ENCODE data around the gene DNASE2B. TPM values are rescaled to one million over a fixed set of nuclear protein-coding genes. Genes with fewer than 3 reads are reported as not detected.
A peak's percentile ranks its signal among the peaks of the same experiment; 100 is the strongest.

The DNASE2B gene
- total RNA-seq, 1 experiment from 2014 or later = not detected

DNA sequence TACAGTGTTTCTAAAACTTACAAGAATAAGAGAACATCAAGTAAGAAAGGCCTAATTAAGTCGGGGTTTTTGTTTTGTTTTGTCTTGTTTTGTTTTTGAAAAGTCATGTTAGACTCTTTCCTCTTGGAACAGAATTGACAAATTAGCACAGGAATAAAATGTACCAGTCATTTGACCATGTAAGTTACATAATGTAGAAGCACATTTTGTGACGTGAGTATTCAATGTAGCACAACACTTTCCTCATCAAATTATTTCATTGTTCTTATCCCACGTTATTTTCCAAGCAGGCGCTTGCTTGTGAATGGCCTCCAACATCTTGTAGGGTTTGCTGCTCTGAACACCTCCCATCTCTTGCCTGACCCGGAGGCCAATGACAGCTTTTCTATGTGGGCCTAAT is 34.7 kb upstream of the DNASE2B start:
- Mint-ChIP-seq H3K27ac (ENCODE audit: low read depth, unreplicated experiment) (no peak overlapping the region), H3K36me3 (ENCODE audit: insufficient read depth, unreplicated experiment) (no peaks in the 10 kb centered on the region), H3K4me1 (ENCODE audit: insufficient read depth, unreplicated experiment) (peaks cover 16% of the 10 kb centered on the region), H3K4me3 (ENCODE audit: unreplicated experiment) (no peak overlapping the region), H3K27me3 (ENCODE audit: insufficient read depth, unreplicated experiment) (no peaks in the 10 kb centered on the region), H3K9me3 (ENCODE audit: unreplicated experiment) (no peaks in the 10 kb centered on the region)
- CTCF ChIA-PET = interaction anchor here (0.8 kb wide), 1 partner anchor 30 kb away, joined by 3 read pairs; no protein-coding TSS in a partner anchor
- DNase-seq (ENCODE audit: unreplicated experiment) = no peak
- intact Hi-C loops (cut with micrococcal nuclease) = no loop called here
- POLR2A ChIA-PET = no interaction called here
- TF ChIP-seq, protein P1, sequence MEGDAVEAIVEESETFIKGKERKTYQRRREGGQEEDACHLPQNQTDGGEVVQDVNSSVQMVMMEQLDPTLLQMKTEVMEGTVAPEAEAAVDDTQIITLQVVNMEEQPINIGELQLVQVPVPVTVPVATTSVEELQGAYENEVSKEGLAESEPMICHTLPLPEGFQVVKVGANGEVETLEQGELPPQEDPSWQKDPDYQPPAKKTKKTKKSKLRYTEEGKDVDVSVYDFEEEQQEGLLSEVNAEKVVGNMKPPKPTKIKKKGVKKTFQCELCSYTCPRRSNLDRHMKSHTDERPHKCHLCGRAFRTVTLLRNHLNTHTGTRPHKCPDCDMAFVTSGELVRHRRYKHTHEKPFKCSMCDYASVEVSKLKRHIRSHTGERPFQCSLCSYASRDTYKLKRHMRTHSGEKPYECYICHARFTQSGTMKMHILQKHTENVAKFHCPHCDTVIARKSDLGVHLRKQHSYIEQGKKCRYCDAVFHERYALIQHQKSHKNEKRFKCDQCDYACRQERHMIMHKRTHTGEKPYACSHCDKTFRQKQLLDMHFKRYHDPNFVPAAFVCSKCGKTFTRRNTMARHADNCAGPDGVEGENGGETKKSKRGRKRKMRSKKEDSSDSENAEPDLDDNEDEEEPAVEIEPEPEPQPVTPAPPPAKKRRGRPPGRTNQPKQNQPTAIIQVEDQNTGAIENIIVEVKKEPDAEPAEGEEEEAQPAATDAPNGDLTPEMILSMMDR (IDR thresholded peaks at IDR 0.05; ENCODE audit: unreplicated experiment) = no peak
- no TSS peak for BruUV-seq (replicated peaks)

DNA sequence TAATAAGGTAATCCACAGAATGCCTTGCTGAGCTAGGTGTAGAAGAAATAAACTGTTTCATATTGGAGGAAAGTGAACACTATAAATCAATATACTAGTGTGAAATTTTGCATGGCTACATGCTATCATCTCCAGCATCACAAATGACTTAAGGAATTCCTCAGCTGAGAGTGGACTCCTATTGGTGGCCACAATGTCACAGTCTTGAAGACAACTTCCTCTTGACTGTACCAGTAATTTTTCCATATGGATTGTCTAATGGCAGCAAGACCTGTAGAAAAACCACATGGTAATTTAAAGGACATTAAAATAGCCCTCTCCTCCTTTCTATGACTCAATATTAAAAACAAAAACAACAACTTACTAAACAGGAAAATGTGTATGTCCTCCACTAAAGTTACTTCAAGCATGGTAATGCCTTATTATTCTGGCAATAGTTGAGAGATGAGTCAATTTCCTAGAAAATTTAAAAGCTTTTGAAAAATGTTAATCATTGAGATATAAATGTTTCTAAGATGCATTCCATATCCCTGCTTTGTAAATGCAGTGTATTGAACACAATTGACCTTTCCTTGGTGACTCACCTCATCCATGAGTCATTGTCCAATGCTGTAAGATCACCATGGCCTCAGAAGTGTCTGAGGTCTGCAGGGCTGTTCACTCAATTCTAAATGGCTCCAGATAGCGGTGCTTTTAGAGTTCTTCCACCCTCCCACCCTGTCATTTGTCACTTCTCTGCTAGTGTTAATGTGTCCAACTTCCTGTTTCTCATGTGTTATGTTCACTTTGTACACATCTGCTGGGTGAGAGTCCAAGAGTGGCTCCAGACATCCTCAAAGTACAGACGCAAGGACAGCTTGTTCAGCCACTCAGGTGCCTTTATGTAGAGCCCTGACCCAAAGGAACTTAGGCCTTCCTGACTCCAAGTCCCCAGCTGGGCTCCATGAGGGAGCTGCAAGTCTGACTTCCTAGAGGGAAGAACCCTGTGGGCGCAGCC is 32.8 kb upstream of the DNASE2B start:
- ChIA-PET CTCF (interaction anchor here (0.6 kb wide), 1 partner anchor 77 kb away, joined by 3 read pairs; no protein-coding TSS in a partner anchor), POLR2A (interaction anchor here (1.0 to 1.2 kb wide), 2 partner anchors 36 to 221 kb away, joined by 3 read pairs; partner anchors contain the start of gene PRKACB)
- TF ChIP-seq, protein P1 (IDR thresholded peaks at IDR 0.05; ENCODE audit: unreplicated experiment) = no peak
- no TSS peak for BruUV-seq (replicated peaks)
- intact Hi-C loops (cut with micrococcal nuclease) = no loop called here
- H3K4me3 Mint-ChIP-seq (ENCODE audit: unreplicated experiment) = no peak overlapping the region
- no peaks in the 10 kb centered on the region for H3K27me3 Mint-ChIP-seq (ENCODE audit: insufficient read depth, unreplicated experiment)
- no peaks in the 10 kb centered on the region for H3K9me3 Mint-ChIP-seq (ENCODE audit: unreplicated experiment)
- no peaks in the 10 kb centered on the region for H3K36me3 Mint-ChIP-seq (ENCODE audit: insufficient read depth, unreplicated experiment)
- peaks cover 16% of the 10 kb centered on the region for H3K4me1 Mint-ChIP-seq (ENCODE audit: insufficient read depth, unreplicated experiment)
- no peak overlapping the region for H3K27ac Mint-ChIP-seq (ENCODE audit: low read depth, unreplicated experiment)
- peak; percentile 90 for DNase-seq (ENCODE audit: unreplicated experiment)

DNA sequence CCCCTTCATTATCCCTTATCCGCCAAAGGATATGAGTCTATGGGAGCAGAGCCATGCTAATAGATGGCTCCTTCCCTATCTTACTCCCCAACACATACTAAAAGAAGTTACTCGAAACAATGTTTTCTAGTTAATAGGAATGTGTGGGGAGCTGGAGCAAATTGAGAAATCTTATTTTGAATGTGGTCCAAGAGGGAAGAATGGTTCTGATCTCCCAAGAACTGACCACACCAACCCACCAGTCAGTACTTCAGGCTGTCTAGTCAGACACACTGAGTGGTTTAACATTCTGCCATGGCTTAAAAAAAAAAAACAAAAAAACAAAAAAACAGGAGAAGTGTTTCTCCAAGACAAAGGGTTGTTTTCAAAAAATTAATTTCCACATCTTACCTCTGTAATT is 31.5 kb upstream of the DNASE2B start:
- ChIA-PET CTCF (interaction anchor here (0.6 to 0.8 kb wide), 2 partner anchors 107 to 223 kb away, joined by 3 to 4 read pairs; partner anchors contain the start of gene PRKACB), POLR2A (no interaction called here)
- intact Hi-C loops (cut with micrococcal nuclease) = no loop called here
- no peaks in the 10 kb centered on the region for H3K27me3 Mint-ChIP-seq (ENCODE audit: insufficient read depth, unreplicated experiment)
- TF ChIP-seq, protein P1 (IDR thresholded peaks at IDR 0.05; ENCODE audit: unreplicated experiment) = no peak
- no TSS peak for BruUV-seq (replicated peaks)
- H3K9me3 Mint-ChIP-seq (ENCODE audit: unreplicated experiment) = no peaks in the 10 kb centered on the region
- no peak overlapping the region for H3K4me3 Mint-ChIP-seq (ENCODE audit: unreplicated experiment)
- no peak for DNase-seq (ENCODE audit: unreplicated experiment)
- H3K27ac Mint-ChIP-seq (ENCODE audit: low read depth, unreplicated experiment) = no peak overlapping the region
- peaks cover 14% of the 10 kb centered on the region for H3K4me1 Mint-ChIP-seq (ENCODE audit: insufficient read depth, unreplicated experiment)
- H3K36me3 Mint-ChIP-seq (ENCODE audit: insufficient read depth, unreplicated experiment) = no peaks in the 10 kb centered on the region

DNA sequence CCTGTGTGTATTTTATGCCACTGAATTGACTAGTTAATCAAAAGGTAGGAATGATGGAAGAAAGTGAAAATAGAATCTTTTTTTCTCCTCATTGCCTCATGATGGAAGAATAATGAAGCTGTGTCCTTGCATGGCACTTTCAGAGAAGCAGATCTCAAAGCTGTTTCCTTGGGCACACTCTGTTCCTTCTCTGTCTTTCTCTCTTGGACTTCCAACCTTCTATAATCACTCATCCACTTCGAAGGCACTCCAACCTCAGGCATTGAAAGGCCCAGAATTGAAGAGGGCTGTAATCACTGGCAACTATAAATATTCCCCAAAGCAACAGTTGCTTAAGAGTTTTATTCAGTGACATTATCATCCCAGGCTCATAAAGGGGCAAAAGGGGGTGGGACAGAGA is 31.1 kb upstream of the DNASE2B start:
- H3K9me3 Mint-ChIP-seq (ENCODE audit: unreplicated experiment) = no peaks in the 10 kb centered on the region
- H3K4me3 Mint-ChIP-seq (ENCODE audit: unreplicated experiment) = no peak overlapping the region
- H3K27me3 Mint-ChIP-seq (ENCODE audit: insufficient read depth, unreplicated experiment) = no peaks in the 10 kb centered on the region
- H3K4me1 Mint-ChIP-seq (ENCODE audit: insufficient read depth, unreplicated experiment) = peaks cover 10% of the 10 kb centered on the region
- ChIA-PET CTCF (interaction anchor here (0.6 to 0.8 kb wide), 2 partner anchors 108 to 223 kb away, joined by 3 to 4 read pairs; partner anchors contain the start of gene PRKACB), POLR2A (no interaction called here)
- no peak for DNase-seq (ENCODE audit: unreplicated experiment)
- intact Hi-C loops (cut with micrococcal nuclease) = no loop called here
- no TSS peak for BruUV-seq (replicated peaks)
- H3K36me3 Mint-ChIP-seq (ENCODE audit: insufficient read depth, unreplicated experiment) = no peaks in the 10 kb centered on the region
- TF ChIP-seq, protein P1 (IDR thresholded peaks at IDR 0.05; ENCODE audit: unreplicated experiment) = no peak
- no peak overlapping the region for H3K27ac Mint-ChIP-seq (ENCODE audit: low read depth, unreplicated experiment)

Measured in MCF 10A (cell line).